ENCODE data around the gene C6orf15.

The C6orf15 gene

DNA sequence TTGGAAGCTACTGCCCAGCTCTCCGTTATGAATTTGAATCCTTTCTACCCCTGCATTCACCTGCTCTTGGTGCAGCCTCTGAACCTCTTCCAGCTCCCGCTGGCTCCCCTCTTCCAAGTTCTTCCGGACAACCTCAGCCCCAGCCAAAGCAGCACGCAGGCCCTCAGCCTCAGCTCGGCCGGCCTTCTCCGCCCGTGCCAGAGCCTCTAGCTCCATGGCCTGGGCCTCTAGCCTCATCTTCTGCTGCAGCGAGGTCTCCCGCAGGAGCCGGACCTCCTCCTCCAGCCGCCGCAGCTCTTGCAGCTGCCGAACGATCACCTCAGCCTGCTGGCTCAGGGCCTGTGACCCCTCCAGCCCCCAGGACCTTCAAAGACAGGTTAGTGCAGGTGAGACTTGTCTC lies 42.1 kb upstream of the C6orf15 start:
- H3K4me3 ChIP-seq (ENCODE audit: low read depth, low read length): no peak overlapping the region
- TF ChIP-seq, protein P1, sequence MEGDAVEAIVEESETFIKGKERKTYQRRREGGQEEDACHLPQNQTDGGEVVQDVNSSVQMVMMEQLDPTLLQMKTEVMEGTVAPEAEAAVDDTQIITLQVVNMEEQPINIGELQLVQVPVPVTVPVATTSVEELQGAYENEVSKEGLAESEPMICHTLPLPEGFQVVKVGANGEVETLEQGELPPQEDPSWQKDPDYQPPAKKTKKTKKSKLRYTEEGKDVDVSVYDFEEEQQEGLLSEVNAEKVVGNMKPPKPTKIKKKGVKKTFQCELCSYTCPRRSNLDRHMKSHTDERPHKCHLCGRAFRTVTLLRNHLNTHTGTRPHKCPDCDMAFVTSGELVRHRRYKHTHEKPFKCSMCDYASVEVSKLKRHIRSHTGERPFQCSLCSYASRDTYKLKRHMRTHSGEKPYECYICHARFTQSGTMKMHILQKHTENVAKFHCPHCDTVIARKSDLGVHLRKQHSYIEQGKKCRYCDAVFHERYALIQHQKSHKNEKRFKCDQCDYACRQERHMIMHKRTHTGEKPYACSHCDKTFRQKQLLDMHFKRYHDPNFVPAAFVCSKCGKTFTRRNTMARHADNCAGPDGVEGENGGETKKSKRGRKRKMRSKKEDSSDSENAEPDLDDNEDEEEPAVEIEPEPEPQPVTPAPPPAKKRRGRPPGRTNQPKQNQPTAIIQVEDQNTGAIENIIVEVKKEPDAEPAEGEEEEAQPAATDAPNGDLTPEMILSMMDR (IDR thresholded peaks at IDR 0.05; ENCODE audit: low read depth, low read length): no peak

DNA sequence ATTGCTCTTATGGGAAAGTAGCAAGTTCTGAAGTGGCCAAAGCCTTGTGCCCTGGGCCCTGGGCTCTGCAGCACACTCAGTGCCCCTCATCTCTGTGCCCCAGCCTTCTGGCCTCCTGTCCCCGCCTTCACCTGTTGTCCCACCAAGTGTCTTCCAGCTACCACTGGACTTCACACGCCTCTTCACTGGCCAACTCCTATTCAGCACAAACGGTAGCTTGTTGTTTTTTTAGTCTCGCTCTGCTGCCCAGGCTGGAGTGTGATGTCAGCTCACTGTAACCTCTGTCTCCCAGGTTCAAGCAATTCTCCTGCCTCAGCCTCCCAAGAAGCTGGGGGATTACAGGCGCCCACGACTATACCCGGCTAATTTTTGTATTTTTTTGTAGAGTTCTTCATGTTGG lies 40.4 kb upstream of the C6orf15 start:
- H3K4me3 ChIP-seq (ENCODE audit: low read depth, low read length): no peak overlapping the region
- TF ChIP-seq, protein P1 (IDR thresholded peaks at IDR 0.05; ENCODE audit: low read depth, low read length): no peak

DNA sequence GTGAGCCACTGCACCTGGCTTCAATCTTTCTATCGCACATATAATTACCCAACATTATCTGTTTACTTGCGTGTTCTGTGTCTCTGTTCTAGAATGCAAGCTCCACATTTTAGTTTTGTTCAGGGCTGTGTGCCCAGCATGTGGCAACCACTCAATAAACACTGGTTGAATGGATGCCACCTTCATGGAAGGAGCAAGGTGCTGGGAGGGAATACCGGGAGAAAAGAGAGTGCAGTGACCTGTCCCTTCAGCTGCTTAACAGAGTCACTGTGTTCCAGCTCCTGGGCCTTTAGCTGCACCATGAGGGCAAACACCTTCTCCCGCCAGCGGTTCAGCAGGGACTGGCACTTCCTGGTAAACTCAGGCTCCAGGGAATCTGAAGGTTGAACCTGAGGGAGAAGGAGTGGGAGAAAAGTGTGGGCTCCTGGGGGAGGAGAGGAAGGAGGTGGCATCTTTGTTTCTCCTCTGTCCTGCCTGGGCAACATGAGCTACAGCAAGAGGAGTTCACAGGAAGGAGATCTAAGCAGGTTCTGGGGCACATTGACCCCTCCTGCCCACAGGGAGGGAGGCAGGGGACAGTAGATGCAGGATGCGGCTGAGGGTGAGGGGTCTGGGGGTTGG lies 37.6 kb upstream of the C6orf15 start:
- no peak overlapping the region for H3K4me3 ChIP-seq (ENCODE audit: low read depth, low read length)
- TF ChIP-seq, protein P1 (IDR thresholded peaks at IDR 0.05; ENCODE audit: low read depth, low read length): no peak

DNA sequence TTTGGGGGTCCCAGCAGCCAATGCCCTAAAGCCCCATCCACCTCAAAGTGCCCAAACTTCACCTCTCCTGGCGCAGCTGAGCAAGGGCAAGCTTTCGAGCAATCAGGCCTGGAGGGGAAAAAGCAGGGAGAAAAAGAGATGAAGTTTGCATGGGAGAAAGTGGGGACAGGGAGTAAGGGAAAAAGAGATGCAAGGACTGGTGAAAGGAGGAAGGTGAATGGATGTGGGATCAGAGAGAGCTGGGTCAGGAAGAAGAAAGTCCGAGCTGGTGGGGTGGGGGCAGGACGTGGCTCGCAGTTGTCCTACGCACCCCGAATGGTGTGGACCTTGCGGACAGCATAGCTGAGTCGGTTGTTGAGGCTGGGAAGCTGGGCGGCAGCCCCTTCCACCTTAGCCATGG lies 33.0 kb upstream of the C6orf15 start:
- TF ChIP-seq, protein P1 (IDR thresholded peaks at IDR 0.05; ENCODE audit: low read depth, low read length): no peak

DNA sequence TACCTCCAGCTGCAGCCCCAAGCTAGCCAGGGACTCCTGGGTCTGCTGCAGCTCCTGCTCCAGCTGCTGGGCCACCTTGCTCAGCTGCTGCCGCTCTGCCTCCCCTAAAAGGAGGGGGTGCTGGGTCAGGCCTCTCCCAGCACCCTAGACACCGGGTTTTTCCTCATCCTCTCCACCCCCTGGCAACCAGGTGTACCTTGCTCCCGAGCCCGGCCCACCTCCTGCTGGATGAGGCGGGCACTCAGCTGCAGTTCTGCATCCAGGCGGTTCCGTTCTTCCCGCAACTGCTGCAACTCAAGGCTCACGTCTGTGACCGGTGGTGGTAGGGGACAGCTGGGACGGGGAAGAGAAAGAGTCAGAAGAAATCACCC lies 32.6 kb upstream of the C6orf15 start:
- H3K4me3 ChIP-seq (ENCODE audit: low read depth, low read length): no peak overlapping the region
- TF ChIP-seq, protein P1 (IDR thresholded peaks at IDR 0.05; ENCODE audit: low read depth, low read length): no peak

More for the DNA sequence above, 33.0 kb upstream of the C6orf15 start:
- H3K4me3 ChIP-seq (ENCODE audit: low read depth, low read length): no peak overlapping the region

DNA sequence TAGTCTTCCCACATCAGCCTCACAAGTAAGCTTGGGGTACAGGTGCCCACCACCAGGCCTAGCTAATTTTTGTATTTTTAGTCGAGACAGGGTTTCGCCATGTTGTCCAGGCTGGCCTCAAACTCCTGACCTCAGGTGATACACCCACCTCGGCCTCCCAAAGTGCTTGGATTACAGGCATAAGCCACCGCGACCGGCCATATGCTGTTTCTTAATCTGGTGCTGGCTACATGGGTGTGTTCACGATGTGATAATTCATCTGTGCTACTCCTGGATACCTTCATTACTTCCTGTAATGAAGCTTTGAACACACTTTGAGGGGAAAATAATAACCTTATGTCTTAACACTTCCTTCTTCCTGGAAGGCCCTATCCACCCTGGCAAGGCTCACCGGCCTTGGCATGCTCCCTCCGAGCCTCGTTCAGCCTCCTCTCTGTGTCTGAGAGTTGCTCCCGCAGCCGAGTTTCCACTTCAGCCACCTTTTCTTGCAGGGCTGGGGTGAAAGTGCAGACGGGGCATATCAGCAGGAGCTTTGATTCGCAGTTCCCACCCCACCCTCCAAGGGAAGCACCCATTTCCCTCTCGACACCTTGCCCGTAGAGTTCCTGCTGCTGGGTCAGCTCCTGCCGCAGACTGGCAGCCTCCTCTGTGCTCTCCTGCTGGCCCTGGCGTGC lies 32.1 kb upstream of the C6orf15 start:
- H3K4me3 ChIP-seq (ENCODE audit: low read depth, low read length): no peak overlapping the region
- TF ChIP-seq, protein P1 (IDR thresholded peaks at IDR 0.05; ENCODE audit: low read depth, low read length): no peak

DNA sequence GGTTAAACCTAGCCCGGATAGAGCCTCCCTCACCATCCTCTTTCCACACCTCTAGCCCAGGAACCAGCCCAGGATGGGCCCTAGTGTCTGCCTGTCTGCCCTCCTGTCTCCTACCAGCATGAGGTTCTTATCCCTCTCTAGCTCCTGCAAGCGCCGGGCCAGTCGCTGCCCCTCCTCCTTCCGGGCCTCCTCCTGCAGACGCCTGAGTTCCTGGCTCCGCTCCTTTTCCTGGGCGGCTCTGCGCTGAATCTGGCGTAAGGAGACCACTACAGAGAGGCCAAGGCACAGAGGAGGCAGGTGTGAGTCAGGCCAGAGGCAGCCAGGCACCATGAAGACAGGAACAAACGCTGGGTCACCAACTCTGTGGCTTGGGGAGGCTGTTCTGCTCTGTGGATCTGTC lies 30.8 kb upstream of the C6orf15 start:
- H3K4me3 ChIP-seq (ENCODE audit: low read depth, low read length): no peak overlapping the region
- TF ChIP-seq, protein P1 (IDR thresholded peaks at IDR 0.05; ENCODE audit: low read depth, low read length): no peak
